Measurements from ENCODE around the gene SCRN1.
"Not testable (repeated sequence)": the region's sequence is repeated elsewhere in the genome, so short reads cannot be mapped to it uniquely, and the experiment has no call there.

SCRN1 gene

DNA sequence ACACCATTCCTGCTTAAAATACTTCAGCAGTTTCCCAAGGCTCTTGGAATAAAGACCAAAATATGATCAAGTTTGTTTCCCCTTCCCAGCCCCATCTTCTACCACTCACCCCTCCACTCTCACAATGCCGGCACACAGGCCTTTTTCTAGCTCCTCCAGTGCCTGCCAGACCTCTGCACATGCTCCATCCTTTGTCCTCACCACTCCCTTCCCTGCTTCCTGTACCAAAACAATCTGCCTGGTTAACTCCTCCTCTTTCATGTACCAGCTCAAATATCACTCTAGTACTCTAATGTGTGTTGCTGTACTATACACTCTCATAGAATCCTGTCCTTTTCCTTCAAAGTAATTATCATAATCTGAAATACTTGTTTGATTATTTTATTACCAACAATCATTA lies 19.4 kb downstream of the SCRN1 start:
- Mint-ChIP-seq H3K4me1 (ENCODE audit: low read depth) (peaks cover 10% of the 10 kb centered on the region), H3K9me3 (no peaks in the 10 kb centered on the region), H3K27me3 (no peaks in the 10 kb centered on the region), H3K36me3 (ENCODE audit: low read depth) (peaks cover 36% of the 10 kb centered on the region), H3K27ac (no peak overlapping the region), H3K4me3 (no peak overlapping the region)
- intact Hi-C loops (cut with micrococcal nuclease): no loop called here

DNA sequence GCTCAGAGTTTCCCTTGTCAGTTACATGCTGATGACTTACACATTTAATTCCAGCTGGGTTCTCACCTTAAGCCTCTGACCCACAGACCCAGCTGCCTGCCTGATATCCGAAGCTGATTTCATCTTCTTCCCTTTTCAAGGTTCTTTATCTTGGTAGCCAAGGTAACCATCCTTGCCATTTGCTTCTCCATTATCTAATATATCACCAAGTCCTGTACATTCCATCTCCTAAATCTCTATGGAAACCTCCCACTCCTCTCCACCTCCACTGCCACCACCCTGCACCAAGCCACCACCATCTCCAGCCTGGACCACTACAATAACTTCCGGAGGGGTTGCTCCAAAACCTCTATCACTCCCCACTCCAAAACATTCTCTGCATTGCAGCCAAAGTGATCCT lies 19.9 kb downstream of the SCRN1 start:
- Mint-ChIP-seq H3K9me3 (no peaks in the 10 kb centered on the region), H3K27ac (no peak overlapping the region), H3K4me3 (no peak overlapping the region), H3K4me1 (ENCODE audit: low read depth) (peaks cover 10% of the 10 kb centered on the region), H3K27me3 (no peaks in the 10 kb centered on the region), H3K36me3 (ENCODE audit: low read depth) (peaks cover 39% of the 10 kb centered on the region)
- intact Hi-C loops (cut with micrococcal nuclease): no loop called here

- Mint-ChIP-seq H3K36me3 (ENCODE audit: low read depth) (peaks cover 39% of the 10 kb centered on the region), H3K4me1 (ENCODE audit: low read depth) (peaks cover 10% of the 10 kb centered on the region), H3K9me3 (no peaks in the 10 kb centered on the region), H3K27ac (no peak overlapping the region), H3K27me3 (no peaks in the 10 kb centered on the region), H3K4me3 (no peak overlapping the region)
- intact Hi-C loops (cut with micrococcal nuclease): no loop called here
These were observed 20.8 kb downstream of the SCRN1 start for GRCh38 chr7:29968683-29969395.

DNA sequence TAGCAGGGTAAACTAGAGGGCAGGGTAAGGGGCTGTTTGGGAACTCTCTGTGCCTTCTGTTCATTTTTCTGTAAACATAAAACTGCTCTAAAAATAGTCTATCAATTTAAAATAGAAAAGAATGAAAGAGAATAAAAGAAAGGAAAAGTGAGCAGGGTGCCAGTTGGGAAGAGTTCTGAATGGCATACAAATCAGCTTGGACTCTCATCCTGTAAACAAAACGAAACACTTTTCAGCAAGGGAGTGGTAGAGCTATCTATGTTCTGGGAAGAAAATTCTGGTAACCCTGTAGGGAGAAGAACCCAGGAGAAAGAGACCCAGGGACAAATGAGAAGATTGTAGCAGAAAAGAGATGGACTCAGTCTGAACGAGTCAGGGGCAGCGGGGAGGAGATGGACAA lies 24.6 kb downstream of the SCRN1 start:
- H3K27ac Mint-ChIP-seq: no peak overlapping the region
- peaks cover 5% of the 10 kb centered on the region for H3K4me1 Mint-ChIP-seq (ENCODE audit: low read depth)
- H3K9me3 Mint-ChIP-seq: peaks cover under 1% of the 10 kb centered on the region
- no peak overlapping the region for H3K4me3 Mint-ChIP-seq
- H3K27me3 Mint-ChIP-seq: no peaks in the 10 kb centered on the region
- intact Hi-C loops (cut with micrococcal nuclease): no loop called here
- H3K36me3 Mint-ChIP-seq (ENCODE audit: low read depth): peaks cover 52% of the 10 kb centered on the region

DNA sequence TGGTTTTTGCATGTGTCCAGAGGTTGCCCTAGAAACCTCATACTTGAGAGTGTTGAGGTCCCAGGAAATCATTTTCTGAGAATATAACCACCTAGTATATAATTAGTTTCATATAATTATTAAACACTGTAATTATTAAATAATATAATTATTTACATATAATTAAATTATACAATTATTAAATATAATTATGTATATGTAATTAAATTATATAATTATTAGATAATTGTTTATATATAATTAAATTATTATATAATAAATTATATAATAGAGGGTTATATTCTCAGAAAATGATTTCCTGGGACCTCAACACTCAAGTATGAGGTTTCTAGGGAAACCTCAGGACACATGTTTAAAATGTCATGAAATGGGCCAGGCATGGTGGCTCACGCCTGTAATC lies 27.6 kb downstream of the SCRN1 start:
- intact Hi-C loops (cut with micrococcal nuclease): no loop called here
- Mint-ChIP-seq H3K4me3 (no peak overlapping the region), H3K4me1 (ENCODE audit: low read depth) (no peaks in the 10 kb centered on the region), H3K36me3 (ENCODE audit: low read depth) (peaks cover 47% of the 10 kb centered on the region), H3K27ac (no peak overlapping the region), H3K9me3 (peaks cover 9% of the 10 kb centered on the region), H3K27me3 (no peaks in the 10 kb centered on the region)

GRCh38 chr7:29961611-29962010 lies 28.0 kb downstream of the SCRN1 start:
- H3K27me3 Mint-ChIP-seq; H3K27ac Mint-ChIP-seq; intact Hi-C loops (cut with micrococcal nuclease); H3K4me1 Mint-ChIP-seq (ENCODE audit: low read depth); H3K9me3 Mint-ChIP-seq; H3K4me3 Mint-ChIP-seq: not testable (repeated sequence)
- peaks cover 43% of the 10 kb centered on the region for H3K36me3 Mint-ChIP-seq (ENCODE audit: low read depth)

DNA sequence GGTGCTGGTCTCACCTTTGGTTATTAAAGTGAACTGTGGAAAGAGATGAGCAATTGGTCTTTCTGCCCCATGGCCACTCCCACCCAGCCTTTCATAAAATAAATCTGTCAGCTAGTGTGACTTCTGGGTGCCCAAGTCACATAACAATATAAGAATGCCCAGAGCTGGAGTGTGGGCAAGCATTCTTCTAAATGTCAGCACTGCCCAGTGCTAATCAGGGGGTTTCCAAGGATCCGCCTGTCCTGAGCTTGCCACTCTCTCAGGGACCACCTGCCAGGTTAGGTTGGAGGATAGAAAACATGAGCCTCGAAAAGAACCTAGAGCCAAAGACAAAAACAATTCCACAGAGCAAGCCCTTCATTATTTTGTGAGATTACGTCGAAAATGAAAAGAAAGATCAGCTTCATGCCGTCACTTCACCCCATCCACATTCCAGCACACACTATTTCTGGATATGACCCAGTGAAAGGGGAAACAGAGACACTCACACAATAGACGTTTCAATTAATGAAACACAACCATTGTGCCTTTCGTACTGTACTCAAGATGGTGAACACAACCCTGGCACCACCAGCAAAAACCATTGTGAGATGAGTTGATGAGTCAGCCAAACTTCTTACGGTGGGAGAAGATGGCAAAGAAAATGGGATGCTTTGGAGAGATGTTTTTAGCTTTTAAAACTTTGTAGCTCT lies 30.8 kb downstream of the SCRN1 start:
- Mint-ChIP-seq H3K4me3 (no peak overlapping the region), H3K27ac (no peak overlapping the region), H3K9me3 (peaks cover 9% of the 10 kb centered on the region), H3K27me3 (no peaks in the 10 kb centered on the region), H3K4me1 (ENCODE audit: low read depth) (peaks cover 22% of the 10 kb centered on the region), H3K36me3 (ENCODE audit: low read depth) (peaks cover 42% of the 10 kb centered on the region)
- intact Hi-C loops (cut with micrococcal nuclease): no loop called here

GRCh38 chr7:29957521-29958310 lies 31.9 kb downstream of the SCRN1 start:
- H3K27me3 Mint-ChIP-seq: no peaks in the 10 kb centered on the region
- H3K4me1 Mint-ChIP-seq (ENCODE audit: low read depth): peaks cover 28% of the 10 kb centered on the region
- no peak overlapping the region for H3K4me3 Mint-ChIP-seq
- H3K27ac Mint-ChIP-seq: no peak overlapping the region
- H3K36me3 Mint-ChIP-seq (ENCODE audit: low read depth): peaks cover 42% of the 10 kb centered on the region
- intact Hi-C loops (cut with micrococcal nuclease): no loop called here
- H3K9me3 Mint-ChIP-seq: peaks cover 9% of the 10 kb centered on the region

DNA sequence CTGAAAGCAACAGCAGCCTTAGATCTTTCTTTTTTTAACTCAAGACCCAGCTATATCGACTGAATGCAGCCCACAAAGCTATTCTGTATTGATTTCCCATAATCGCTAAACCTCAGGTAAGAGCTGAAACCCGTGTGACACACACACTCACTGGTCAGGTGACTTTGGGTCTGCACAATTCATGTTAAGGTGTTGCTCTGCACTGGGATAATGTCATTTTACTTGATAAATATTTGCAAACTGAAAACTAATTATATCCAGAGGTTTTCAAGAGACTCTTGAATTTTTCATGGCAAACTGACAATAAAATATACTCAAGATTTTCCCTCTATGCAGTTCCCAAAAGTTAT lies 33.1 kb downstream of the SCRN1 start:
- peaks cover 28% of the 10 kb centered on the region for H3K4me1 Mint-ChIP-seq (ENCODE audit: low read depth)
- H3K36me3 Mint-ChIP-seq (ENCODE audit: low read depth): peaks cover 48% of the 10 kb centered on the region
- H3K9me3 Mint-ChIP-seq: peaks cover 9% of the 10 kb centered on the region
- intact Hi-C loops (cut with micrococcal nuclease): no loop called here
- no peak overlapping the region for H3K4me3 Mint-ChIP-seq
- H3K27ac Mint-ChIP-seq: no peak overlapping the region
- no peaks in the 10 kb centered on the region for H3K27me3 Mint-ChIP-seq

- Mint-ChIP-seq H3K4me3 (no peak overlapping the region), H3K27ac (no peak overlapping the region), H3K4me1 (ENCODE audit: low read depth) (peaks cover 28% of the 10 kb centered on the region), H3K27me3 (no peaks in the 10 kb centered on the region), H3K36me3 (ENCODE audit: low read depth) (peaks cover 53% of the 10 kb centered on the region), H3K9me3 (peaks cover 9% of the 10 kb centered on the region)
- intact Hi-C loops (cut with micrococcal nuclease): no loop called here
These were observed 33.7 kb downstream of the SCRN1 start for GRCh38 chr7:29955799-29956486.

DNA sequence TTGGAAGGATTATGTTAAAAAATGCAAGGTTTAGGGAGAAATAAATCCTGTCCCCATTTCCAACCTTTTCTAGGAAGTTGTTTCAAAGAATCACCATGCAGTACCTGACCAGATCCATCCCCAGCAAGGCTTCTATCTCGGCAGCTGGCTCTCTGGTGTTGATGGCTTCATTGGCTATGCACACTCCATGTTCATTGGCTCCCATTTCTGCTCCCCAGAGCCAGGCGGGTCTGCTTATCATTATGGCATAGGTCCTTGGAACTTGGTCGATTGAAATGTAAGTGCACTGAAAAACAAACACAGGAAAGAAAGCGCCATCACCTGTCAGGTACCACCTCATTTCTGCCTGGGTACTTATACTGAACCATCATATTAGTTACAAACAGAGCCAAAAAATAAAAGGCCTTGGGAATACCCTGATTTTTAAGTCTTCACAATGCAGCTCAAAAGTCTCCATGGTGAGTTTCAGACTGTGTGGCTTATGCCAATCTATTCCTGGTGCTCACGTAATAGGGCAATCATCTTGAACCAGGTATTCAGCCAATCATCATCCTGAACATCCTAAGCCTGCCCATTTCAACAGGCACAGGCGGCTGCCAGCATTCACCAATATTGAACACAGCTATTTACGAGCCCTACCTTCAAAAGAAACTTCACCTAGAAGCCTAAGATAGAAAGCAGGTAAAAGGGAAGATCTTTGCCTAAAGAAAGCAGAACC lies 34.4 kb downstream of the SCRN1 start:
- Mint-ChIP-seq H3K27ac (no peak overlapping the region), H3K27me3 (no peaks in the 10 kb centered on the region), H3K9me3 (peaks cover 9% of the 10 kb centered on the region), H3K4me3 (no peak overlapping the region), H3K4me1 (ENCODE audit: low read depth) (peaks cover 28% of the 10 kb centered on the region), H3K36me3 (ENCODE audit: low read depth) (peaks cover 60% of the 10 kb centered on the region)
- intact Hi-C loops (cut with micrococcal nuclease): no loop called here

DNA sequence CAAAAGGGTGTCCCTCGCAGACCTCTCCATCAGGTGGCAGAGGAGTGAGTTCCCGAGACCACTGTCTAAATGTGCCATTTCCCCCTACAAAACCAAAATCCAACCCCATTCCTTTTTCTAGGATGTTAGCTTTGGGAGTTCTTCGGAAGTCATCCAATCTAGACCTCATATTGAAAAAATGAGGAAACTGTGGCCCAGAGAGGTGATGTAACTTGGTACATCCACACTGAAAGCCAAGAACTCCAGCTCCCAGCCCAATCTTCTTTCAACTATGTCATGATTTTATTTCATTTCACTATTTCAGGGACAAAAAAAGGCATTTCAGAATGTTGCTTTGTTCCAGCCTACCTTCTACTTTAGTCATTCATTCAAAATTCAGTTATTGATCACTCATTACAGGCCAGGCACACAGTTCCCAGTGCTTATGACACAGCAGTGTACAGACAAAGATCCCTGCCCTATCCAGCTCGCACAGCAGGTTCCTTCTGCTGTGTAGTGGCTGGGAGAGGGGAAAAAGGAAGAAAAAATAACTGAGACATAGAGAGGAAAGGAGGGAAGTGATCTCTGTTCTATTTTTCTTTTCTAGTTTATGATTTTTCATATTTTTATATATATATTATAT lies 35.8 kb downstream of the SCRN1 start:
- Mint-ChIP-seq H3K27me3 (no peaks in the 10 kb centered on the region), H3K27ac (peak overlapping the region; percentile 24), H3K4me1 (ENCODE audit: low read depth) (peaks cover 28% of the 10 kb centered on the region), H3K4me3 (no peak overlapping the region), H3K9me3 (no peaks in the 10 kb centered on the region), H3K36me3 (ENCODE audit: low read depth) (peaks cover 61% of the 10 kb centered on the region)
- intact Hi-C loops (cut with micrococcal nuclease): no loop called here

GRCh38 chr7:29951206-29951605 lies 38.4 kb downstream of the SCRN1 start:
- Mint-ChIP-seq H3K9me3 (no peaks in the 10 kb centered on the region), H3K4me3 (no peak overlapping the region), H3K27me3 (no peaks in the 10 kb centered on the region), H3K4me1 (ENCODE audit: low read depth) (peaks cover 25% of the 10 kb centered on the region), H3K27ac (no peak overlapping the region), H3K36me3 (ENCODE audit: low read depth) (peaks cover 73% of the 10 kb centered on the region)
- intact Hi-C loops (cut with micrococcal nuclease): no loop called here

All from dendritic cell treated with granulocyte-macrophage colony-stimulating factor and Interleukin-4, amounts not matched to agents 40 ng/mL and 50 ng/mL, for 4 days (primary cell).